ENCODE results near the gene DYNLT2.

GRCh38 chr6:169709293-169709692 is 42.1 kb downstream of the DYNLT2 start:
- TF ChIP-seq CTCF (IDR thresholded peaks at IDR 0.05; ENCODE audit: low read depth, low read length) (no peak), POLR2A (IDR thresholded peaks at IDR 0.05; ENCODE audit: extremely low read depth, insufficient read length) (no peak), MAX (IDR thresholded peaks at IDR 0.05; ENCODE audit: low read depth, low read length) (no peak), MYC (IDR thresholded peaks at IDR 0.05; ENCODE audit: low read depth, low read length) (no peak)

Data from NB4 (cell line).